Naive thymus-derived CD4-positive, alpha-beta T cell (primary cell): ENCODE results near the gene CCL11. TPM values are rescaled to one million over a fixed set of nuclear protein-coding genes. Genes with fewer than 3 reads are reported as not detected.

Source experiments
- ATAC-seq: fragments of 150-1000 bp; cut with Tn5 transposase; 2 replicates; pipeline ENCODE4 v1.10.0; 2021; ENCODE audit warnings: mild to moderate bottlenecking, moderate library complexity
- CTCF ChIA-PET: fragments of 350-600 bp; sonication (Branson Sonifier 250); formaldehyde crosslinking; loops from one replicate; lab custom pipeline; 2021; ENCODE audit warnings: antibody characterized with exemption; lab: Charles Lee
- POLR2A ChIA-PET: fragments of 350-600 bp; sonication (Branson Sonifier 250); formaldehyde crosslinking; loops from one replicate; lab custom pipeline; 2021; ENCODE audit warnings: antibody characterized with exemption, inconsistent platforms; lab: Charles Lee
- DNase-seq, 9 donors: peaks; one replicate each; pipeline versions ENCODE4 v3.0.0 to v3.0.0-alpha.2; 2020 to 2022; ENCODE audit warnings: mixed read lengths in 1 of 9
- H3K27ac ChIP-seq: one replicate; pipeline ENCODE4 v1.7.0; 2013; ENCODE audit warnings: mild to moderate bottlenecking, low read depth, low read length, moderate library complexity
- H3K27me3 ChIP-seq, 2 donors: one replicate each; pipeline ENCODE4 v1.7.0; 2013; ENCODE audit warnings: low read length in 2 of 2, mild to moderate bottlenecking in 2 of 2, moderate library complexity in 2 of 2; ENCODE audit not compliant: control insufficient read depth in 2 of 2, insufficient read depth in 2 of 2
- H3K36me3 ChIP-seq, 3 experiments: 1 replicate in 2 of 3; 2 replicates in 1 of 3; pipeline ENCODE4 v1.7.0; 2013; ENCODE audit warnings: low read length in 3 of 3, mild to moderate bottlenecking in 3 of 3, moderate library complexity in 1 of 3; ENCODE audit not compliant: insufficient read depth in 3 of 3, control insufficient read depth in 2 of 3
- H3K4me1 ChIP-seq, 2 donors: one replicate each; pipeline ENCODE4 v1.7.0; 2013; ENCODE audit warnings: low read length in 2 of 2, mild to moderate bottlenecking in 2 of 2, moderate library complexity in 1 of 2; ENCODE audit not compliant: control insufficient read depth in 2 of 2, insufficient read depth in 2 of 2
- H3K4me3 ChIP-seq: 2 replicates; pipeline ENCODE4 v1.7.0; 2013; ENCODE audit warnings: mild to moderate bottlenecking, low read length
- H3K9me3 ChIP-seq, 3 experiments: 1 replicate in 2 of 3; 2 replicates in 1 of 3; pipeline ENCODE4 v1.7.0; 2013; ENCODE audit warnings: low read length in 3 of 3; ENCODE audit not compliant: control insufficient read depth in 2 of 3
- H3K27ac Mint-ChIP-seq, 9 donors: one replicate each; pipeline ENCODE4 v1.8.0; 2020 to 2022; ENCODE audit warnings: mixed read lengths in 9 of 9, mild to moderate bottlenecking in 8 of 9, moderate library complexity in 5 of 9, inconsistent platforms in 2 of 9
- H3K27me3 Mint-ChIP-seq, 5 donors: one replicate each; pipeline ENCODE4 v1.8.0; 2021 to 2022; ENCODE audit warnings: mixed read lengths in 5 of 5, mild to moderate bottlenecking in 1 of 5
- H3K36me3 Mint-ChIP-seq, 5 donors: one replicate each; pipeline ENCODE4 v1.8.0; 2020 to 2022; ENCODE audit warnings: mixed read lengths in 5 of 5, mild to moderate bottlenecking in 3 of 5, inconsistent platforms in 1 of 5
- H3K4me1 Mint-ChIP-seq, 7 donors: one replicate each; pipeline ENCODE4 v1.8.0; 2020 to 2022; ENCODE audit warnings: mixed read lengths in 7 of 7, mild to moderate bottlenecking in 3 of 7, inconsistent platforms in 1 of 7
- H3K4me3 Mint-ChIP-seq, 10 donors: one replicate each; pipeline ENCODE4 v1.8.0; 2020 to 2022; ENCODE audit warnings: mild to moderate bottlenecking in 10 of 10, mixed read lengths in 10 of 10, moderate library complexity in 6 of 10, inconsistent platforms in 2 of 10
- H3K9me3 Mint-ChIP-seq, 11 donors: one replicate each; pipeline ENCODE4 v1.8.0; 2020 to 2022; ENCODE audit warnings: mixed read lengths in 11 of 11, mild to moderate bottlenecking in 4 of 11, inconsistent platforms in 1 of 11, moderate library complexity in 1 of 11
- intact Hi-C, 2 donors: fragments of 100-400 bp; cut with micrococcal nuclease; formaldehyde crosslinking; loops; one replicate each; pipeline ENCODE4 v1.15.1; 2023
- polyA plus RNA-seq, 2 donors: library from polyadenylated mRNA; unstranded; fragments of 300-500 nt; fragmentation: Illumina TruSeq; gene quantifications; one replicate each; pipeline ENCODE4 v1.2.3, GENCODE V29; 2021
- total RNA-seq, 6 experiments: library from RNA in 5 of 6; stranded (reverse) in 5 of 6; gene quantifications; 1 replicate in 5 of 6; 2 replicates in 1 of 6; pipeline ENCODE4 v1.2.3 and lab custom pipeline; 2021 to 2026

CCL11 gene
- total RNA-seq = not detected
- not detected for polyA plus RNA-seq
- total RNA-seq (lab: John Stamatoyannopoulos, UW) = not detected

- DNase-seq (no peak), ATAC-seq (no peak)
- Mint-ChIP-seq H3K9me3 (peaks cover 0 to 4% (median 0%) of the 10 kb centered on the region in 11 donors), H3K4me3 (no peak within 1 kb of the TSS), H3K27me3 (peaks cover 12 to 41% (median 16%) of the 10 kb centered on the region in 5 donors), H3K4me1 (no peaks in the 10 kb centered on the region), H3K27ac (no peak within 1 kb of the TSS), H3K36me3 (no peaks in the 10 kb centered on the region)
- Histone ChIP-seq H3K27ac (no peak within 1 kb of the TSS), H3K4me1 (no peaks in the 10 kb centered on the region), H3K4me3 (no peak within 1 kb of the TSS), H3K9me3 (no peaks in the 10 kb centered on the region), H3K27me3 (no peaks in the 10 kb centered on the region), H3K36me3 (no peaks in the 10 kb centered on the region)
- ChIA-PET POLR2A (no interaction called here), CTCF (no interaction called here)
- intact Hi-C loops = no loop called here
Observed at GRCh38 chr17:34285286-34285792, at the start of gene CCL11. TSS of gene CCL11 (plus strand) at chr17:34285742. CDS start at chr17:34285809, 67 bp downstream.

- no peak for DNase-seq
- Histone ChIP-seq H3K27me3 (no peaks in the 10 kb centered on the region), H3K36me3 (no peaks in the 10 kb centered on the region), H3K4me1 (no peaks in the 10 kb centered on the region), H3K27ac (no peak overlapping the region), H3K4me3 (no peak overlapping the region), H3K9me3 (no peaks in the 10 kb centered on the region)
- Mint-ChIP-seq H3K27ac (no peak overlapping the region), H3K36me3 (no peaks in the 10 kb centered on the region), H3K4me1 (peaks cover 0 to 6% (median 0%) of the 10 kb centered on the region in 7 donors), H3K27me3 (peaks cover 11 to 39% (median 15%) of the 10 kb centered on the region in 5 donors), H3K9me3 (peaks cover 0 to under 1% (median 0%) of the 10 kb centered on the region in 11 donors), H3K4me3 (no peak overlapping the region)
- intact Hi-C loops = no loop called here
- ChIA-PET CTCF (no interaction called here), POLR2A (no interaction called here)
- no peak for ATAC-seq
Observed at GRCh38 chr17:34236281-34236892, 49.2 kb upstream of the CCL11 start.

DNA sequence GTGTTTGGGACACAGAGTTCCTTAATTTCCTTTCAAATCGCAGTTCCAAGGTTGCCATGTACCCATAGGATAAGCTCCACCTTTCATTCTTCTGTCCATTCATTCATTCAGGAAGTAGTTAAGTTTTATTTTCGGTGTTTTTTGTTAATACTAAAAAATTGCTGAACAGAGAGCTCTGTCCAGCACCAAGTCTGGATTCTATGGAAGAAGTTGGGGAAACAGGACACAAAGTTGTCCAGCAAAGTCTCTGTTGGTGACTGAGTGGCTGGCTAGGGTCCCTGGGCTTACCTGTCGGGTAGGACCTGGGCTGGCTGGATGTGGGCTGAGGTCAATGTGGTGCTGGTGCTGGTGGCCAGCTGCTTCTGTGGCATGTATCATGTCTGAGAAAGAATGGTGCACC lies 48.1 kb upstream of the CCL11 start:
- CTCF ChIA-PET = no interaction called here

DNA sequence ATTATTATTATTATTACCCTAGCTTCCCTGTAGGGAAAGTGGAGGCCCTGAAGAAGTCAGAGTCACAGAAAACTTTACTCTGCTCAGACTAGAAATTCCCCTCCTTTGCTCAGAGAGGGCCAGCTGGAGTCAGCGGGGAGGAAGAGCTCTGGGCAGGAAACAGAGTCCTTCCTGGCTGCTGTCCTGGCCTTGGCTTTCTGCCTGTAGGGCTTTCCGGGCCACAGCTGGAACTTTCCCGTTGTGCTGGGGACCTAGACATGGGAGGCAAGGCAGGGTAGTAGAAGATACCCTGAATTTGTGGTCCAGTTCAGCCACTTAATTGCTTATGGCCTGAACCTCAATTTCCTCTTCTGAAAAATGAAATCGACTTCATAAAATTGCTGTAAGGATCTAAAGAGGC lies 44.5 kb upstream of the CCL11 start:
- Mint-ChIP-seq H3K27me3 (peaks cover 0 to 23% (median 8%) of the 10 kb centered on the region in 5 donors), H3K36me3 (no peaks in the 10 kb centered on the region), H3K4me1 (peaks cover 0 to 6% (median 0%) of the 10 kb centered on the region in 7 donors), H3K9me3 (no peaks in the 10 kb centered on the region), H3K27ac (no peak overlapping the region), H3K4me3 (no peak overlapping the region)
- Histone ChIP-seq H3K27ac (no peak overlapping the region), H3K36me3 (no peaks in the 10 kb centered on the region), H3K4me1 (no peaks in the 10 kb centered on the region), H3K9me3 (no peaks in the 10 kb centered on the region), H3K4me3 (no peak overlapping the region), H3K27me3 (no peaks in the 10 kb centered on the region)
- ChIA-PET POLR2A (no interaction called here), CTCF (no interaction called here)
- no peak for ATAC-seq
- intact Hi-C loops = no loop called here
- DNase-seq = no peak

More for the DNA sequence above, 48.1 kb upstream of the CCL11 start:
- no peaks in the 10 kb centered on the region for H3K27me3 ChIP-seq
- POLR2A ChIA-PET = no interaction called here
- no peaks in the 10 kb centered on the region for H3K9me3 ChIP-seq
- intact Hi-C loops = no loop called here
- Mint-ChIP-seq H3K4me3 (no peak overlapping the region), H3K27ac (no peak overlapping the region), H3K4me1 (peaks cover 0 to 6% (median 0%) of the 10 kb centered on the region in 7 donors), H3K27me3 (peaks cover 9 to 39% (median 13%) of the 10 kb centered on the region in 5 donors), H3K36me3 (no peaks in the 10 kb centered on the region), H3K9me3 (no peaks in the 10 kb centered on the region)
- H3K27ac ChIP-seq = no peak overlapping the region
- H3K36me3 ChIP-seq = no peaks in the 10 kb centered on the region
- ATAC-seq (no peak), DNase-seq (no peak)
- no peaks in the 10 kb centered on the region for H3K4me1 ChIP-seq
- no peak overlapping the region for H3K4me3 ChIP-seq

- no peak overlapping the region for H3K4me3 Mint-ChIP-seq
- Histone ChIP-seq H3K4me1 (no peaks in the 10 kb centered on the region), H3K27me3 (no peaks in the 10 kb centered on the region), H3K27ac (no peak overlapping the region), H3K4me3 (no peak overlapping the region), H3K36me3 (no peaks in the 10 kb centered on the region), H3K9me3 (no peaks in the 10 kb centered on the region)
- ChIA-PET POLR2A (no interaction called here), CTCF (no interaction called here)
- intact Hi-C loops = no loop called here
- DNase-seq = no peak
- no peak overlapping the region for H3K27ac Mint-ChIP-seq
- H3K36me3 Mint-ChIP-seq = no peaks in the 10 kb centered on the region
- peak; percentile 58 for ATAC-seq
- H3K4me1 Mint-ChIP-seq = no peaks in the 10 kb centered on the region
- H3K27me3 Mint-ChIP-seq = peaks cover 0 to 15% (median 8%) of the 10 kb centered on the region in 5 donors
- H3K9me3 Mint-ChIP-seq = no peaks in the 10 kb centered on the region
Observed at GRCh38 chr17:34242587-34243363, 42.8 kb upstream of the CCL11 start.

GRCh38 chr17:34243364-34244320 lies 41.9 kb upstream of the CCL11 start:
- H3K4me3 ChIP-seq = no peak overlapping the region

More at GRCh38 chr17:34243364-34244320, 41.9 kb upstream of the CCL11 start:
- no peak overlapping the region for H3K27ac ChIP-seq
- ChIA-PET CTCF (no interaction called here), POLR2A (no interaction called here)
- no peaks in the 10 kb centered on the region for H3K36me3 Mint-ChIP-seq
- no peaks in the 10 kb centered on the region for H3K27me3 ChIP-seq
- ATAC-seq (no peak), DNase-seq (no peak)
- H3K4me3 Mint-ChIP-seq = no peak overlapping the region
- intact Hi-C loops = no loop called here
- no peaks in the 10 kb centered on the region for H3K9me3 Mint-ChIP-seq
- peaks cover 0 to 15% (median 10%) of the 10 kb centered on the region in 5 donors for H3K27me3 Mint-ChIP-seq
- no peak overlapping the region for H3K27ac Mint-ChIP-seq
- no peaks in the 10 kb centered on the region for H3K4me1 ChIP-seq
- H3K4me1 Mint-ChIP-seq = no peaks in the 10 kb centered on the region
- H3K9me3 ChIP-seq = no peaks in the 10 kb centered on the region
- no peaks in the 10 kb centered on the region for H3K36me3 ChIP-seq
